NB4 (cell line): Measurements from ENCODE around the gene RASAL2.

ENCODE experiments used
- DNase-seq: peaks from one replicate; pipeline ENCODE4 v3.0.0; 2010; ENCODE audit warnings: low read depth
- H3K4me3 ChIP-seq: one replicate; pipeline ENCODE4 v1.5.1; 2011; ENCODE audit warnings: mild to moderate bottlenecking, low read depth, low read length, moderate library complexity
- MAX ChIP-seq: IDR thresholded peaks from 2 replicates; pipeline ENCODE4 v1.6.1; 2011; ENCODE audit warnings: low read depth, low read length
- MYC ChIP-seq: IDR thresholded peaks from 2 replicates; pipeline ENCODE4 v1.6.1; 2011; ENCODE audit warnings: low read depth, low read length
- POLR2A ChIP-seq: IDR thresholded peaks from 2 replicates; pipeline ENCODE4 v1.6.1; 2011; ENCODE audit warnings: mild to moderate bottlenecking; ENCODE audit not compliant: insufficient read length; ENCODE audit errors: extremely low read depth
- TF ChIP-seq, protein P1 (sequence below): IDR thresholded peaks from one replicate; pipeline ENCODE4 v1.5.1; 2012; ENCODE audit warnings: low read depth, low read length

RASAL2 gene

GRCh38 chr1:178124115-178124514 lies 30.2 kb downstream of the RASAL2 start:
- TF ChIP-seq POLR2A = no peak
- TF ChIP-seq, protein P1, sequence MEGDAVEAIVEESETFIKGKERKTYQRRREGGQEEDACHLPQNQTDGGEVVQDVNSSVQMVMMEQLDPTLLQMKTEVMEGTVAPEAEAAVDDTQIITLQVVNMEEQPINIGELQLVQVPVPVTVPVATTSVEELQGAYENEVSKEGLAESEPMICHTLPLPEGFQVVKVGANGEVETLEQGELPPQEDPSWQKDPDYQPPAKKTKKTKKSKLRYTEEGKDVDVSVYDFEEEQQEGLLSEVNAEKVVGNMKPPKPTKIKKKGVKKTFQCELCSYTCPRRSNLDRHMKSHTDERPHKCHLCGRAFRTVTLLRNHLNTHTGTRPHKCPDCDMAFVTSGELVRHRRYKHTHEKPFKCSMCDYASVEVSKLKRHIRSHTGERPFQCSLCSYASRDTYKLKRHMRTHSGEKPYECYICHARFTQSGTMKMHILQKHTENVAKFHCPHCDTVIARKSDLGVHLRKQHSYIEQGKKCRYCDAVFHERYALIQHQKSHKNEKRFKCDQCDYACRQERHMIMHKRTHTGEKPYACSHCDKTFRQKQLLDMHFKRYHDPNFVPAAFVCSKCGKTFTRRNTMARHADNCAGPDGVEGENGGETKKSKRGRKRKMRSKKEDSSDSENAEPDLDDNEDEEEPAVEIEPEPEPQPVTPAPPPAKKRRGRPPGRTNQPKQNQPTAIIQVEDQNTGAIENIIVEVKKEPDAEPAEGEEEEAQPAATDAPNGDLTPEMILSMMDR = no peak
- TF ChIP-seq MYC = no peak
- no peak for TF ChIP-seq MAX
- DNase-seq = no peak

DNA sequence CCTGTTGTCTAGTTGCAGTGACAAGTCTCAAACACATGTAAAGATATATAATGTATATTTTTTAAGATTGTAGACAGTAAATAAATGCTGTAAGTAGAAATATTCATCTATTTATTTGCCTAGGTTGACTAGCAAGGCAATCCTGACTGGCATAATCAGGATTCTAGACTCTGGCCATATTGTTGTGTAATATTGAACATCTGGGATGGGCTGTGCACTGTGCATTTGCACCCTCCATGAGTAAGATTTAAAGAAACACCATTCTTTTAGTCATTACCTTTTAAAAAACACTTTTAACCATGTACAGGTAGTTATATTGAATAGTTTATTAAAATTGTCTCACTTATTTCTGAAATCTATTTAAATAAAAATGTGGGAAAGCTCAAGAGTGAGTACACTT lies 32.4 kb downstream of the RASAL2 start:
- H3K4me3 ChIP-seq = no peak overlapping the region
- TF ChIP-seq POLR2A (no peak), MYC (no peak)
- DNase-seq = no peak

More at GRCh38 chr1:178124115-178124514, 30.2 kb downstream of the RASAL2 start:
- H3K4me3 ChIP-seq = no peak overlapping the region

DNA sequence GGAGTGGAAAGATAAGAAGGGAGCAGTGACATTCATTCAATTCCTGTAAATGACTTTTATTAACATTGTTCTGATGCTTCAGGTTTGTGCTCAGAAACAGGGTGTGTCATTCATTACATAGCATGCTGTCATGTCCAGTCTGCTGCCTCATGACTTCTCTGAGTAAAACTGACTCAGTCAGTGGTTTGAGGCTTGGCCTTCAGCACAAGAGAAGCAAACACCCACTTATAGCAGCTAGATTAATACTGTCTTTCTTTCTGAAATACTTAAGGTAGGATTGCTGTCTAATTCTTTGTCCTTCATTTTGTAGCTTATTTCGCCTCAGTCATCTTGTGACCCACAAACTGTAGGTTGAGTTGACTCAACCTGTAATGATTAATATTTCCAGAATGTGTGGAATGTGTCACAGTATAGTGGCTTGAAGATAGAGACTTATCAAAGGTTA lies 32.9 kb downstream of the RASAL2 start:
- peak; percentile 51 for DNase-seq
- no peak overlapping the region for H3K4me3 ChIP-seq
- TF ChIP-seq, protein P1 = no peak
- TF ChIP-seq MAX (0 out of 2 replicates have a peak, but pooled peaks have one; percentile 5), POLR2A (no peak)

GRCh38 chr1:178127482-178128191 lies 33.7 kb downstream of the RASAL2 start:
- no peak for TF ChIP-seq POLR2A
- TF ChIP-seq MYC = no peak
- TF ChIP-seq, protein P1 = no peak
- TF ChIP-seq MAX = no peak
- H3K4me3 ChIP-seq = no peak overlapping the region
- no peak for DNase-seq

- DNase-seq = peak; percentile 10
Observed at GRCh38 chr1:178133239-178133989, 39.5 kb downstream of the RASAL2 start.

More at GRCh38 chr1:178133239-178133989, 39.5 kb downstream of the RASAL2 start:
- H3K4me3 ChIP-seq = no peak overlapping the region
- TF ChIP-seq MAX (no peak), MYC (no peak), POLR2A (no peak)
- TF ChIP-seq, protein P1 = no peak
